Tibial nerve (tissue), 3 donors: ENCODE data around the gene PAQR7.

ENCODE experiments used
- POLR2A ChIP-seq, 2 donors: fragments of 450-650 bp; IDR thresholded peaks; one replicate each; pipeline ENCODE4 v1.6.1; 2017; ENCODE audit warnings: antibody characterized with exemption in 2 of 2, mild to moderate bottlenecking in 2 of 2, moderate library complexity in 2 of 2
- TF ChIP-seq, protein P1 (sequence below), 5 experiments: fragments of 200-600 bp in 3 of 5; fragments of 450-650 bp in 2 of 5; sonication (generic) in 3 of 5; IDR thresholded peaks; one replicate each; pipeline ENCODE4 v1.5.1; 2016 to 2019; ENCODE audit warnings: antibody characterized with exemption in 5 of 5, mild to moderate bottlenecking in 3 of 5, moderate library complexity in 2 of 5

DNA sequence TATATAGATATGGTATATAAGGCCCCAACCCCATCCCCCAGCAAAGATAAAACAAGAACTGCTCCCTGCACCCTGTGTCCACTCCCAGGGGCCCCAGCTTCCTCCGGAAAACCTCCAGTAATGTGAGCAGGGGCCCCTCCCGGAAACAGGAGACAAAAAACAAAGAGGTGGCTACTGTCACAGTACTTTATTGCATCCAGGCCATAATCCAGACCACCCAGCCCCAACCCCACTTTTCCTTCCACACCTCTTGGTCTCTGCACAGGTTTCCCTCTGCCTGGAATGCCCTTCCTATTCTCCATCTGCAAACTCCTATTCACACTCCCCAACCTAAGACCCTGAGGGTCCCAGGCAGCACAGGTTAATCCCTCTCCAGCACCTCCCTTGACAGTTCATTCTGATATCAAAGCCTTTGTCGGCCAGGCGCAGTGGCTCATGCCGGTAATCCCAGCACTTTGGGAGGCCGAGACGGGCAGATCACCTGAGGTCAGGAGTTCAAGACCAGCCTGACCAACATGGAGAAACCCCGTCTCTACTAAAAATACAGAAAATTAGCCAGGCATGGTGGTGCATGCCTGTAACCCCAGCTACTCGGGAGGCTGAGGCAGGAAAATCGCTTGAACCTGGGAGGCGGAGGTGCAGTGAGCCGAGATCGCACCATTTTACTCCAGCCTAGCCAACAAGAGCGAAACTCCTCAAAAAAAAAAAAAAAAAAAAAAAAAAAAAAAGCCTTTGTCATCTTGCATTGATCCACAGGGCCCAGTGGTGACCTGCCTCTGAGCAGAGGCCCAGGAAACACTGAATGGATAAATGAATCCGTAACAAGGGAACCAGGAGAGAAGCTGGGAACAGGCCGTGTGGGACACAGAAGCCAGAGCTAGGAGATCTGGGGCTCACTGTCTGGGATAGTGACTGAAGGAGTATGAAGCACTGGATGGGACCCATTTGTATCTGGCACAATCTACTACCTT, 13.9 kb downstream of the PAQR7 start:
- TF ChIP-seq, protein P1, sequence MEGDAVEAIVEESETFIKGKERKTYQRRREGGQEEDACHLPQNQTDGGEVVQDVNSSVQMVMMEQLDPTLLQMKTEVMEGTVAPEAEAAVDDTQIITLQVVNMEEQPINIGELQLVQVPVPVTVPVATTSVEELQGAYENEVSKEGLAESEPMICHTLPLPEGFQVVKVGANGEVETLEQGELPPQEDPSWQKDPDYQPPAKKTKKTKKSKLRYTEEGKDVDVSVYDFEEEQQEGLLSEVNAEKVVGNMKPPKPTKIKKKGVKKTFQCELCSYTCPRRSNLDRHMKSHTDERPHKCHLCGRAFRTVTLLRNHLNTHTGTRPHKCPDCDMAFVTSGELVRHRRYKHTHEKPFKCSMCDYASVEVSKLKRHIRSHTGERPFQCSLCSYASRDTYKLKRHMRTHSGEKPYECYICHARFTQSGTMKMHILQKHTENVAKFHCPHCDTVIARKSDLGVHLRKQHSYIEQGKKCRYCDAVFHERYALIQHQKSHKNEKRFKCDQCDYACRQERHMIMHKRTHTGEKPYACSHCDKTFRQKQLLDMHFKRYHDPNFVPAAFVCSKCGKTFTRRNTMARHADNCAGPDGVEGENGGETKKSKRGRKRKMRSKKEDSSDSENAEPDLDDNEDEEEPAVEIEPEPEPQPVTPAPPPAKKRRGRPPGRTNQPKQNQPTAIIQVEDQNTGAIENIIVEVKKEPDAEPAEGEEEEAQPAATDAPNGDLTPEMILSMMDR (IDR thresholded peaks at IDR 0.05): no peak
- TF ChIP-seq POLR2A (IDR thresholded peaks at IDR 0.05): no peak
